ENCODE data around the gene IGSF9. TPM values are rescaled to one million over a fixed set of nuclear protein-coding genes. Genes with fewer than 3 reads are reported as not detected.

IGSF9 gene
- polyA plus RNA-seq, 1 donor from 2014 or later, result 11.8 TPM

DNA sequence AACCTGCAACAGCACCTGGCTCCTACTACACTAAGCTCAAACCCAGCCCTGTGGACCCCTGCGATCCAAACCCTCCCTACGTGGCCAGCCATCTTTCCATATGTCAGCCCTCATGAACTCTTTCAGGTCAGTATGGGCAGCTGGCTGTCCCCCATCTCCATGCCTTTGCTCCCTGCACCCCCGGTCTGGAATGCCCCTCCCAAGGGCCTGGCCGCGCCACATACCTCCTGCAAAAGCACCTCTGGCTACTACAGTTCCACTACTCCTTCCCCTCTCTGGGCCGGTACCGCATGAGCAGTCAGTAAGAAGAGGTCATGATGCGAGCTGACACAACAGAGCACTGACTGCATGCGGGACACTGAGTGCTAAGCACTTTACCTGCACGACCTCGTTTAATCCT is 10.1 kb downstream of the IGSF9 start:
- no peaks in the 10 kb centered on the region for H3K27me3 ChIP-seq (ENCODE audit: insufficient read depth, low read depth, low read length)
- TF ChIP-seq, protein P1, sequence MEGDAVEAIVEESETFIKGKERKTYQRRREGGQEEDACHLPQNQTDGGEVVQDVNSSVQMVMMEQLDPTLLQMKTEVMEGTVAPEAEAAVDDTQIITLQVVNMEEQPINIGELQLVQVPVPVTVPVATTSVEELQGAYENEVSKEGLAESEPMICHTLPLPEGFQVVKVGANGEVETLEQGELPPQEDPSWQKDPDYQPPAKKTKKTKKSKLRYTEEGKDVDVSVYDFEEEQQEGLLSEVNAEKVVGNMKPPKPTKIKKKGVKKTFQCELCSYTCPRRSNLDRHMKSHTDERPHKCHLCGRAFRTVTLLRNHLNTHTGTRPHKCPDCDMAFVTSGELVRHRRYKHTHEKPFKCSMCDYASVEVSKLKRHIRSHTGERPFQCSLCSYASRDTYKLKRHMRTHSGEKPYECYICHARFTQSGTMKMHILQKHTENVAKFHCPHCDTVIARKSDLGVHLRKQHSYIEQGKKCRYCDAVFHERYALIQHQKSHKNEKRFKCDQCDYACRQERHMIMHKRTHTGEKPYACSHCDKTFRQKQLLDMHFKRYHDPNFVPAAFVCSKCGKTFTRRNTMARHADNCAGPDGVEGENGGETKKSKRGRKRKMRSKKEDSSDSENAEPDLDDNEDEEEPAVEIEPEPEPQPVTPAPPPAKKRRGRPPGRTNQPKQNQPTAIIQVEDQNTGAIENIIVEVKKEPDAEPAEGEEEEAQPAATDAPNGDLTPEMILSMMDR (IDR thresholded peaks at IDR 0.05; ENCODE audit: poor library complexity, severe bottlenecking), result no peak
- TF ChIP-seq, protein P2, sequence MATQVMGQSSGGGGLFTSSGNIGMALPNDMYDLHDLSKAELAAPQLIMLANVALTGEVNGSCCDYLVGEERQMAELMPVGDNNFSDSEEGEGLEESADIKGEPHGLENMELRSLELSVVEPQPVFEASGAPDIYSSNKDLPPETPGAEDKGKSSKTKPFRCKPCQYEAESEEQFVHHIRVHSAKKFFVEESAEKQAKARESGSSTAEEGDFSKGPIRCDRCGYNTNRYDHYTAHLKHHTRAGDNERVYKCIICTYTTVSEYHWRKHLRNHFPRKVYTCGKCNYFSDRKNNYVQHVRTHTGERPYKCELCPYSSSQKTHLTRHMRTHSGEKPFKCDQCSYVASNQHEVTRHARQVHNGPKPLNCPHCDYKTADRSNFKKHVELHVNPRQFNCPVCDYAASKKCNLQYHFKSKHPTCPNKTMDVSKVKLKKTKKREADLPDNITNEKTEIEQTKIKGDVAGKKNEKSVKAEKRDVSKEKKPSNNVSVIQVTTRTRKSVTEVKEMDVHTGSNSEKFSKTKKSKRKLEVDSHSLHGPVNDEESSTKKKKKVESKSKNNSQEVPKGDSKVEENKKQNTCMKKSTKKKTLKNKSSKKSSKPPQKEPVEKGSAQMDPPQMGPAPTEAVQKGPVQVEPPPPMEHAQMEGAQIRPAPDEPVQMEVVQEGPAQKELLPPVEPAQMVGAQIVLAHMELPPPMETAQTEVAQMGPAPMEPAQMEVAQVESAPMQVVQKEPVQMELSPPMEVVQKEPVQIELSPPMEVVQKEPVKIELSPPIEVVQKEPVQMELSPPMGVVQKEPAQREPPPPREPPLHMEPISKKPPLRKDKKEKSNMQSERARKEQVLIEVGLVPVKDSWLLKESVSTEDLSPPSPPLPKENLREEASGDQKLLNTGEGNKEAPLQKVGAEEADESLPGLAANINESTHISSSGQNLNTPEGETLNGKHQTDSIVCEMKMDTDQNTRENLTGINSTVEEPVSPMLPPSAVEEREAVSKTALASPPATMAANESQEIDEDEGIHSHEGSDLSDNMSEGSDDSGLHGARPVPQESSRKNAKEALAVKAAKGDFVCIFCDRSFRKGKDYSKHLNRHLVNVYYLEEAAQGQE (IDR thresholded peaks at IDR 0.05; ENCODE audit: borderline replicate concordance), result no peak
- TF ChIP-seq TAF1 (IDR thresholded peaks at IDR 0.05; ENCODE audit: low read depth) (no peak), POLR2AphosphoS5 (IDR thresholded peaks at IDR 0.05) (no peak), SMC3 (conservative IDR thresholded peaks at IDR 0.05; ENCODE audit: poor library complexity) (no peak)
- no peaks in the 10 kb centered on the region for H3K36me3 ChIP-seq (ENCODE audit: insufficient read depth, low read length)
- no peaks in the 10 kb centered on the region for H3K9me3 ChIP-seq (ENCODE audit: low read length)
- no peak overlapping the region for H3K9ac ChIP-seq (ENCODE audit: low read length)
- no peaks in the 10 kb centered on the region for H3K9me2 ChIP-seq (ENCODE audit: insufficient read depth, low read length)
- H3K4me3 ChIP-seq (ENCODE audit: low read length), result no peak overlapping the region
- H2AFZ ChIP-seq (ENCODE audit: low read depth, low read length), result no peak overlapping the region
- H3K79me2 ChIP-seq (replicated peaks; ENCODE audit: insufficient read depth, low read length), result no peaks in the 10 kb centered on the region
- H4K20me1 ChIP-seq (ENCODE audit: insufficient read depth), result no peaks in the 10 kb centered on the region
- no peak overlapping the region for H3K27ac ChIP-seq (ENCODE audit: low read length)
- no peaks in the 10 kb centered on the region for H3F3A ChIP-seq (ENCODE audit: insufficient read depth, low read length, poor library complexity, severe bottlenecking)
- H3K4me2 ChIP-seq (ENCODE audit: low read length), result no peak overlapping the region

DNA sequence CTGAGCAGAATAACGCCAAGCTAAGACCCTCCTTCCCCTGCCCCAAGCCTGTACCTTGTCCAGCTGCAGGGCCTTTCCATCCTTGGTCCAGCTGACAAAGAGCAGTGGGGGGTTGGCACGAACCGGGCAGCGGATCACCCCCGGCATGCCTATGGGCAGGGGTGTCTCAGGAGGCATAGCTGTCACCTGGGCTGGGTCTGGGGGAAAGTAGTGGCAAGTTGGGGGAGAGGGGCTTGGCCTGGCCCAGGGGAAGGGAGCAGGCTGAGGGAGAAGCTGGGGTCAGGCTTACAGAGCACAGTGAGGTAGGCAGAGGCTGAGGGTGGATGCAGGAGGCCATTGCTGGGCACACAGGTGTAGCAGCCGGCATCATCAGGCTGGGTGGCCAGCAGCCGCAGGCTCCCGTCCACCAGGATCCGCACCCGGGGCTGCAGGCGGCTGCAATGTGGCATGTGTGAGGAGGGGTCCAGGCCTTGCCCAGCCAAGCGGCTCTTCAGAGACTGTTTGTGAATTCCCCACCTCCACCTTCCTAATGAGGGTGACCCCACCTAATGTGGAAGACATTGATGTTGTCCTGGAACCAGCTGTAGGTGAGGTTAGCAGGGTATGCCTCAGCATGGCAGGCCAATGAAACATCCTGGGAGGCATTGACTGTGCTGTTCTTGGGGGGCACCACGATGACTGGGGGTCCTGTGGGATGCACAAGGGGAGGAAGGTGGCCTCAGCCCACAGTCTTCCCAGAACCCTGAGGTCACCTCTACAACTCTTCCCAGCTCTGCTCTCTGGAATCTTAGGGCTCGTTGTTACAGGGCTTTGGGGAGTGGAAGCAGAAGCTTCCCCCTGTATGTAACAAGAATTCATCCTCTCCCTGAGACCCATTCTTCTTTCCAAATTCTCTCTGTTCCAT is 11.0 kb downstream of the IGSF9 start:
- no peak overlapping the region for H3K4me2 ChIP-seq (ENCODE audit: low read length)
- no peaks in the 10 kb centered on the region for H3K27me3 ChIP-seq (ENCODE audit: insufficient read depth, low read depth, low read length)
- no peak overlapping the region for H3K9ac ChIP-seq (ENCODE audit: low read length)
- H3K36me3 ChIP-seq (ENCODE audit: insufficient read depth, low read length), result no peaks in the 10 kb centered on the region
- H3K4me3 ChIP-seq (ENCODE audit: low read length), result no peak overlapping the region
- H3F3A ChIP-seq (ENCODE audit: insufficient read depth, low read length, poor library complexity, severe bottlenecking), result no peaks in the 10 kb centered on the region
- no peaks in the 10 kb centered on the region for H3K9me3 ChIP-seq (ENCODE audit: low read length)
- TF ChIP-seq EZH2 (IDR thresholded peaks at IDR 0.05; ENCODE audit: borderline replicate concordance, insufficient read depth, low read length, poor library complexity, severe bottlenecking) (no peak), MXI1 (conservative IDR thresholded peaks at IDR 0.05; ENCODE audit: poor library complexity, severe bottlenecking) (no peak), EP300 (conservative IDR thresholded peaks at IDR 0.05; ENCODE audit: poor library complexity, severe bottlenecking) (no peak), TAF1 (IDR thresholded peaks at IDR 0.05; ENCODE audit: low read depth) (no peak), SMC3 (conservative IDR thresholded peaks at IDR 0.05; ENCODE audit: poor library complexity) (no peak), RAD21 (conservative IDR thresholded peaks at IDR 0.05) (no peak), POLR2AphosphoS5 (IDR thresholded peaks at IDR 0.05) (no peak)
- TF ChIP-seq, protein P2 (IDR thresholded peaks at IDR 0.05; ENCODE audit: borderline replicate concordance), result no peak
- TF ChIP-seq, protein P1 (IDR thresholded peaks at IDR 0.05; ENCODE audit: poor library complexity, severe bottlenecking), result no peak
- no peak overlapping the region for H2AFZ ChIP-seq (ENCODE audit: low read depth, low read length)
- no peak overlapping the region for H3K27ac ChIP-seq (ENCODE audit: low read length)
- no peaks in the 10 kb centered on the region for H3K79me2 ChIP-seq (replicated peaks; ENCODE audit: insufficient read depth, low read length)
- no peaks in the 10 kb centered on the region for H4K20me1 ChIP-seq (ENCODE audit: insufficient read depth)
- no peaks in the 10 kb centered on the region for H3K9me2 ChIP-seq (ENCODE audit: insufficient read depth, low read length)

Data from neural cell (in vitro differentiated cells).